NCI-H2227 treated with DMSO at 0.1 percent for 48 hours (cell line): Measurements from ENCODE around the gene SCN1B.
"Not testable (repeated sequence)": the region's sequence is repeated elsewhere in the genome, so short reads cannot be mapped to it uniquely, and the experiment has no call there.

Experiments
- DNase-seq: peaks from one replicate; lab custom pipeline; 2025; lab: John Stamatoyannopoulos, UW

The SCN1B gene

GRCh38 chr19:35000647-35001501 lies 29.4 kb upstream of the SCN1B start:
- peak; percentile 93 for DNase-seq

- no peak for DNase-seq
Measured at GRCh38 chr19:35002037-35002535, 28.2 kb upstream of the SCN1B start.

- DNase-seq = no peak
Measured at GRCh38 chr19:35004517-35005255, 25.6 kb upstream of the SCN1B start.

GRCh38 chr19:35005256-35005977 lies 24.9 kb upstream of the SCN1B start:
- DNase-seq = no peak

- DNase-seq = not testable (repeated sequence)
Measured at GRCh38 chr19:35006007-35006341, 24.3 kb upstream of the SCN1B start.

GRCh38 chr19:35006342-35006998 lies 23.8 kb upstream of the SCN1B start:
- DNase-seq = no peak

GRCh38 chr19:35006999-35007365 lies 23.3 kb upstream of the SCN1B start:
- DNase-seq = no peak

- not testable (repeated sequence) for DNase-seq
Measured at GRCh38 chr19:35007427-35007826, 22.8 kb upstream of the SCN1B start.

- DNase-seq = no peak
Measured at GRCh38 chr19:35008891-35009341, 21.4 kb upstream of the SCN1B start.

- no peak for DNase-seq
Measured at GRCh38 chr19:35009424-35010415, 20.6 kb upstream of the SCN1B start.

GRCh38 chr19:35011091-35011689 lies 19.1 kb upstream of the SCN1B start:
- DNase-seq = no peak

- no peak for DNase-seq
Measured at GRCh38 chr19:35011737-35012682, 18.3 kb upstream of the SCN1B start.

GRCh38 chr19:35013041-35013819 lies 17.0 kb upstream of the SCN1B start:
- peak; percentile 51 for DNase-seq

- no peak for DNase-seq
Measured at GRCh38 chr19:35013820-35014754, 16.2 kb upstream of the SCN1B start.

GRCh38 chr19:35014774-35015173 lies 15.5 kb upstream of the SCN1B start:
- DNase-seq = not testable (repeated sequence)

- DNase-seq = no peak
Measured at GRCh38 chr19:35015270-35015953, 14.9 kb upstream of the SCN1B start.

- no peak for DNase-seq
Measured at GRCh38 chr19:35015954-35016351, 14.3 kb upstream of the SCN1B start.
